HepG2 (cell line): ENCODE results near the gene MIS18BP1. TPM values are rescaled to one million over a fixed set of nuclear protein-coding genes. Genes with fewer than 3 reads are reported as not detected.

Experiments used
- ATAC-seq: fragments of 200-7000 bp; cut with Tn5 transposase; 3 replicates; pipeline ENCODE4 v1.9.1; 2020; ENCODE audit warnings: mild to moderate bottlenecking, moderate library complexity
- BruUV-seq: library from RNA; stranded (reverse); fragments of 400-500 nt; replicated peaks from 2 replicates; lab custom pipeline; 2021; lab: Mats Ljungman, UMichigan
- CTCF ChIA-PET: fragments of 300-600 bp; formaldehyde crosslinking; extraction: SDS; loops from one replicate; lab custom pipeline; 2021; ENCODE audit warnings: low total read pairs, inconsistent platforms, low intra/inter-chr PET ratio; lab: Yijun Ruan, JAX
- POLR2A ChIA-PET: fragments of 350-600 bp; sonication (Branson Sonifier 250); formaldehyde crosslinking; loops from one replicate; lab custom pipeline; 2020; ENCODE audit warnings: antibody characterized with exemption, inconsistent platforms; lab: Yijun Ruan, JAX
- DNase-seq: peaks from one replicate; pipeline ENCODE4 v3.0.0-alpha.2; 2015; ENCODE audit warnings: low spot score
- FAIRE-seq: peaks from 3 replicates; lab custom pipeline; 2011; peaks lifted over from hg19 to GRCh38; lab: Jason Lieb, UNC
- H2AFZ ChIP-seq: one replicate; pipeline ENCODE4 v1.6.1; 2011; ENCODE audit warnings: low read length, inconsistent platforms
- H3K27ac ChIP-seq: fragments of 300-600 bp; 3 replicates; pipeline ENCODE4 v1.8.0; 2011; ENCODE audit warnings: mixed run types, mild to moderate bottlenecking, mixed read lengths, low read length, inconsistent platforms; ENCODE audit not compliant: insufficient read depth; ENCODE audit errors: extremely low read length
- H3K27me3 ChIP-seq, 2 experiments: fragments of 200-600 bp in 1 of 2; 2 replicates in 1 of 2; 3 replicates in 1 of 2; pipeline versions ENCODE4 v1.6.0 to v1.8.0; 2011; ENCODE audit warnings: low read length in 2 of 2, mild to moderate bottlenecking in 2 of 2, moderate library complexity in 2 of 2, inconsistent platforms in 1 of 2; ENCODE audit not compliant: insufficient read depth in 2 of 2, control insufficient read depth in 1 of 2
- H3K36me3 ChIP-seq, 2 experiments: fragments of 200-600 bp in 1 of 2; replicated peaks in 1 of 2; 2 replicates in 1 of 2; 3 replicates in 1 of 2; pipeline versions ENCODE4 v1.5.1 to v1.8.0; 2011; ENCODE audit warnings: low read length in 2 of 2, inconsistent platforms in 1 of 2; ENCODE audit not compliant: insufficient read depth in 2 of 2, control insufficient read depth in 1 of 2
- H3K4me1 ChIP-seq: 2 replicates; pipeline ENCODE4 v1.5.1; 2012; ENCODE audit warnings: low read length, inconsistent platforms; ENCODE audit not compliant: insufficient read depth
- H3K4me2 ChIP-seq: 2 replicates; pipeline ENCODE4 v1.6.0; 2011; ENCODE audit warnings: low read depth, low read length, inconsistent platforms
- H3K4me3 ChIP-seq, 3 experiments: fragments of 200-600 bp in 1 of 3; sonication (generic), shearing (Covaris generic) in 1 of 3; replicated peaks in 1 of 3; 2 replicates each; pipeline ENCODE4 v1.5.1; 2011 to 2016; ENCODE audit warnings: low read length in 3 of 3, inconsistent platforms in 2 of 3, low read depth in 2 of 3, mild to moderate bottlenecking in 2 of 3, control low read depth in 1 of 3, mixed read lengths in 1 of 3; ENCODE audit not compliant: insufficient read depth in 1 of 3
- H3K79me2 ChIP-seq: one replicate; pipeline ENCODE4 v1.6.1; 2011; ENCODE audit warnings: low read length, inconsistent platforms; ENCODE audit not compliant: insufficient read depth
- H3K9ac ChIP-seq: 2 replicates; pipeline ENCODE4 v1.6.0; 2011; ENCODE audit warnings: mild to moderate bottlenecking, low read depth, low read length, inconsistent platforms; ENCODE audit not compliant: insufficient read depth
- H3K9me3 ChIP-seq: 2 replicates; pipeline ENCODE4 v1.5.1; 2012; ENCODE audit warnings: mild to moderate bottlenecking, low read length
- H4K20me1 ChIP-seq: 2 replicates; pipeline ENCODE4 v1.6.0; 2011; ENCODE audit warnings: inconsistent platforms, mild to moderate bottlenecking, low read length, moderate library complexity; ENCODE audit not compliant: insufficient read depth
- CEBPG ChIP-seq: IDR thresholded peaks from 2 replicates; pipeline ENCODE4 v1.6.1; 2016
- DDIT3 ChIP-seq: sonication (generic); formaldehyde crosslinking; IDR thresholded peaks from 2 replicates; pipeline ENCODE4 v1.4.0; 2020; ENCODE audit warnings: mild to moderate bottlenecking, missing genetic modification reagents
- GLI4 ChIP-seq: sonication (generic); formaldehyde crosslinking; IDR thresholded peaks from 2 replicates; pipeline ENCODE4 v1.5.1; 2020; ENCODE audit warnings: missing genetic modification reagents, mild to moderate bottlenecking, moderate library complexity, borderline replicate concordance
- HCFC1 ChIP-seq: fragments of 150-350 bp; IDR thresholded peaks from 2 replicates; pipeline ENCODE4 v1.6.1; 2014; ENCODE audit warnings: low read depth, low read length
- KDM5A ChIP-seq: fragments of 200-600 bp; sonication (generic); IDR thresholded peaks from 2 replicates; pipeline ENCODE4 v1.7.0; 2018; ENCODE audit warnings: antibody characterized with exemption, mild to moderate bottlenecking, low read length, borderline replicate concordance
- THAP7 ChIP-seq: sonication (generic); formaldehyde crosslinking; IDR thresholded peaks from 2 replicates; pipeline ENCODE4 v1.8.1; 2023; ENCODE audit warnings: mild to moderate bottlenecking, missing genetic modification reagents
- YY1 ChIP-seq: IDR thresholded peaks from 2 replicates; pipeline ENCODE4 v1.6.1; 2011; ENCODE audit warnings: low read length, low read depth, moderate library complexity, mild to moderate bottlenecking; ENCODE audit not compliant: insufficient read depth, insufficient replicate concordance
- ZFP36 ChIP-seq: fragments of 150-350 bp; IDR thresholded peaks from 2 replicates; pipeline ENCODE4 v1.6.1; 2018; ENCODE audit warnings: borderline replicate concordance, low read length, low read depth; ENCODE audit not compliant: partially characterized antibody
- ZKSCAN8 ChIP-seq: IDR thresholded peaks from 2 replicates; pipeline ENCODE4 v1.6.1; 2016; ENCODE audit warnings: borderline replicate concordance, missing genetic modification reagents, missing compliant biosample characterization
- ZNF264 ChIP-seq: sonication (generic); formaldehyde crosslinking; IDR thresholded peaks from 2 replicates; pipeline ENCODE4 v1.4.0; 2020; ENCODE audit warnings: missing genetic modification reagents
- ZNF431 ChIP-seq: sonication (generic); formaldehyde crosslinking; IDR thresholded peaks from 2 replicates; pipeline ENCODE4 v1.9.0; 2022; ENCODE audit warnings: missing genetic modification reagents, low read depth, mild to moderate bottlenecking, borderline replicate concordance
- ZNF510 ChIP-seq: sonication (generic); formaldehyde crosslinking; IDR thresholded peaks from 2 replicates; pipeline ENCODE4 v1.4.0; 2020; ENCODE audit warnings: low read depth, mild to moderate bottlenecking, missing genetic modification reagents
- ZNF644 ChIP-seq: IDR thresholded peaks from 2 replicates; pipeline ENCODE4 v1.6.1; 2016; ENCODE audit warnings: low read depth
- ZNF776 ChIP-seq: sonication (generic); formaldehyde crosslinking; IDR thresholded peaks from 2 replicates; pipeline ENCODE4 v1.4.0; 2020; ENCODE audit warnings: mild to moderate bottlenecking, missing genetic modification reagents
- ZNF781 ChIP-seq: sonication (generic); formaldehyde crosslinking; IDR thresholded peaks from 2 replicates; pipeline ENCODE4 v1.5.1; 2020; ENCODE audit warnings: borderline replicate concordance, mild to moderate bottlenecking, missing genetic modification reagents; ENCODE audit errors: not compliant biosample characterization
- WGBS: methylation state at CpG from one replicate; pipeline ENCODE4 v1.1.6; 2017; ENCODE audit warnings: low lambda C conversion rate; 5-methylcytosine and 5-hydroxymethylcytosine counted together
- in situ Hi-C: cut with HindIII; loops from 2 replicates; pipeline ENCODE4 v1.10.0; 2017; ENCODE audit warnings: low pct_unique_long_range_greater_than_20kb; ENCODE audit not compliant: extremely low pct_ligation_motif_present
- intact Hi-C: fragments of 100-400 bp; cut with micrococcal nuclease; formaldehyde crosslinking; loops from one replicate; pipeline ENCODE4 v1.10.0; 2022; ENCODE audit not compliant: unreplicated experiment
- polyA plus RNA-seq, 8 experiments: library from polyadenylated mRNA; depleted of rRNA in 3 of 8; stranded (reverse) in 7 of 8; unstranded in 1 of 8; fragments of >200 nt; fragmentation: Illumina TruSeq in 4 of 8; extraction: Trizol in 4 of 8; gene quantifications; 2 replicates each; pipeline versions ENCODE4 v1.2.1 to v1.2.3, GENCODE V29; 2011 to 2016; ENCODE audit warnings: low read depth in 4 of 8, missing spikeins in 1 of 8, mixed read lengths in 1 of 8; ENCODE audit not compliant: insufficient read depth in 1 of 8
- total RNA-seq, 5 experiments: library from RNA; depleted of rRNA; stranded (reverse); fragments of >200 nt; fragmentation: Illumina TruSeq; extraction: Trizol; gene quantifications; 2 replicates each; pipeline ENCODE4 v1.2.3, GENCODE V29; 2016; ENCODE audit warnings: low read depth in 1 of 5
- TF ChIP-seq, protein P1 (sequence below): sonication (generic); formaldehyde crosslinking; IDR thresholded peaks from 2 replicates; pipeline ENCODE4 v1.5.1; 2020; ENCODE audit warnings: missing genetic modification reagents, mild to moderate bottlenecking, borderline replicate concordance
- TF ChIP-seq, protein P2 (sequence below): sonication (generic); formaldehyde crosslinking; IDR thresholded peaks from 2 replicates; pipeline ENCODE4 v1.8.1; 2023; ENCODE audit warnings: missing genetic modification reagents, mild to moderate bottlenecking, borderline replicate concordance

Gene MIS18BP1
- total and polyA plus RNA-seq, 2 of the 13 experiments (the other 11 are each of a cell fraction or from before 2014, with no cell fraction given) = 9.5 to 36.4 TPM

DNA sequence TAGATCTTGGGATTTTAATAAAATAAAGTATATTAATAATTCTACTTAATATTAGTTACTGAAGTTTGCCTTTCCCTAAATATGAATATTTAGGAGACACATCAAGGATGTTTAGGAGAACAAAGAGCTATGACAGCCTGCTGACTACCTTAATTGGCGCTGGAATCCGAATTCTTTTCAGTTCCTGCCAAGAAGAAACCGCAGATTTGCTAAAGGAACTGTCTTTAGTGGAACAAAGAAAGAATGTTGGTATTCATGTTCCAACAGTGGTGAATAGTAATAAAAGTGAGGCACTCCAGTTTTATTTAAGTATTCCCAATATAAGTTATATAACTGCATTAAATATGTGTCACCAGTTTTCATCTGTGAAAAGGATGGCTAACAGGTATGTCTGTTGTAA, 54.5 kb downstream of the MIS18BP1 start:
- Histone ChIP-seq H3K4me1 (no peaks in the 10 kb centered on the region), H3K9me3 (no peaks in the 10 kb centered on the region), H2AFZ (no peak overlapping the region), H3K27ac (no peak overlapping the region), H3K4me2 (no peak overlapping the region)
- 100% methylated on average over 3 of the region's 3 CpGs for WGBS
- ATAC-seq = no peak
- TF ChIP-seq GLI4 (CRISPR knock-in tag) = no peak
- no peak for TF ChIP-seq ZNF776 (CRISPR knock-in tag)
- TF ChIP-seq ZNF781 (CRISPR knock-in tag) = no peak
- no peak for TF ChIP-seq ZKSCAN8
- no peak for TF ChIP-seq DDIT3
- TF ChIP-seq THAP7 = no peak
- TF ChIP-seq ZFP36 = no peak
- TF ChIP-seq, protein P1, sequence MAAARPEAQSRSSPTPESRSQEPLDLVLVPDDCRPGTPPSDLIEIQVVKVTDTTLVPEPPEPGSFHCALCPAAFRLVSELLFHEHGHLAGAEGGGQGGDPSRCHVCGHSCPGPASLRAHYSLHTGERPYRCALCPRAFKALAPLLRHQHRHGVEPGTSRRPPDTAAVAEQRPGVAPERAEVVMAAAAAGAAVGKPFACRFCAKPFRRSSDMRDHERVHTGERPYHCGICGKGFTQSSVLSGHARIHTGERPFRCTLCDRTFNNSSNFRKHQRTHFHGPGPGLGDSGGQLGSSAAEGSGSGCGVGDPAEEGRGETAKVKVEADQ (CRISPR knock-in tag) = no peak
- TF ChIP-seq ZNF644 = no peak
- TF ChIP-seq ZNF510 (CRISPR knock-in tag) = no peak
- TF ChIP-seq CEBPG (CRISPR knock-in tag) = no peak
- TF ChIP-seq ZNF264 (CRISPR knock-in tag) = no peak
- TF ChIP-seq YY1 = no peak
- no peak for TF ChIP-seq HCFC1
- TF ChIP-seq ZNF431 = no peak
- TF ChIP-seq, protein P2, sequence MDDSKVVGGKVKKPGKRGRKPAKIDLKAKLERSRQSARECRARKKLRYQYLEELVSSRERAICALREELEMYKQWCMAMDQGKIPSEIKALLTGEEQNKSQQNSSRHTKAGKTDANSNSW (CRISPR knock-in tag) = no peak
- TF ChIP-seq KDM5A = no peak
- TF ChIP-seq, all 625 proteins: peak for 0
- BruUV-seq = no TSS peak
- ChIA-PET POLR2A (no interaction called here), CTCF (no interaction called here)
- no peaks in the 10 kb centered on the region for H3K27me3 ChIP-seq
- H3K79me2 ChIP-seq = no peaks in the 10 kb centered on the region
- in situ Hi-C loops = no loop called here
- intact Hi-C loops = no loop called here
- FAIRE-seq = no peak
- no peak overlapping the region for H3K9ac ChIP-seq
- peaks cover 0 to 9% of the 10 kb centered on the region in 2 experiments; a peak in 1 of 5 replicates for H3K36me3 ChIP-seq
- H3K4me3 ChIP-seq = no peak overlapping the region
- no peaks in the 10 kb centered on the region for H4K20me1 ChIP-seq
- no peak for DNase-seq
